ENCODE results near the gene CCDC34.

Gene CCDC34

DNA sequence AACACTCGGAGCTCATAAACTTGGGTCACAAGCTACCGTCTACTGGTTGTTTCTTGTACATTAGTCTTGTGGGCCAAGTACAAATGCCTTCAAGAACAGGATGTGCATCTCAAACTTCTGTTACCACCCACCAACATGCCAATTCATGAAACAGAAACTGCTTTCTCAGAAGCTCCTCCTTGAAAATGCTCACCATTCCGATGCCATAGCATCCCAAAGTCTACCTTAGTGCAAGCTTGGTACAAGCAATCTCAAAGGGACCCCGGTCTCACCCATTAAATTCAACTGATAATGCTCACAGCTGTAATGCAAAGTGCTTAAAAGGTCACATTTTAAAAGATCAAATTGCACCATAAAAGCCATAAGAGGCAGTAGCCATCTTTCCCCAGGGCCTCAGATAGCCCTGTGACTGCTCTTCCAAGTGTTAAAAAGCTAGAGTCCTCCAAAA is 31.8 kb upstream of the CCDC34 start:
- no peak for DNase-seq (ENCODE audit: low read depth)
- TF ChIP-seq, protein P1, sequence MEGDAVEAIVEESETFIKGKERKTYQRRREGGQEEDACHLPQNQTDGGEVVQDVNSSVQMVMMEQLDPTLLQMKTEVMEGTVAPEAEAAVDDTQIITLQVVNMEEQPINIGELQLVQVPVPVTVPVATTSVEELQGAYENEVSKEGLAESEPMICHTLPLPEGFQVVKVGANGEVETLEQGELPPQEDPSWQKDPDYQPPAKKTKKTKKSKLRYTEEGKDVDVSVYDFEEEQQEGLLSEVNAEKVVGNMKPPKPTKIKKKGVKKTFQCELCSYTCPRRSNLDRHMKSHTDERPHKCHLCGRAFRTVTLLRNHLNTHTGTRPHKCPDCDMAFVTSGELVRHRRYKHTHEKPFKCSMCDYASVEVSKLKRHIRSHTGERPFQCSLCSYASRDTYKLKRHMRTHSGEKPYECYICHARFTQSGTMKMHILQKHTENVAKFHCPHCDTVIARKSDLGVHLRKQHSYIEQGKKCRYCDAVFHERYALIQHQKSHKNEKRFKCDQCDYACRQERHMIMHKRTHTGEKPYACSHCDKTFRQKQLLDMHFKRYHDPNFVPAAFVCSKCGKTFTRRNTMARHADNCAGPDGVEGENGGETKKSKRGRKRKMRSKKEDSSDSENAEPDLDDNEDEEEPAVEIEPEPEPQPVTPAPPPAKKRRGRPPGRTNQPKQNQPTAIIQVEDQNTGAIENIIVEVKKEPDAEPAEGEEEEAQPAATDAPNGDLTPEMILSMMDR (IDR thresholded peaks at IDR 0.05; ENCODE audit: low read depth, low read length, missing control alignments), result no peak
- H3K4me3 ChIP-seq (ENCODE audit: low read depth, low read length), result no peak overlapping the region

DNA sequence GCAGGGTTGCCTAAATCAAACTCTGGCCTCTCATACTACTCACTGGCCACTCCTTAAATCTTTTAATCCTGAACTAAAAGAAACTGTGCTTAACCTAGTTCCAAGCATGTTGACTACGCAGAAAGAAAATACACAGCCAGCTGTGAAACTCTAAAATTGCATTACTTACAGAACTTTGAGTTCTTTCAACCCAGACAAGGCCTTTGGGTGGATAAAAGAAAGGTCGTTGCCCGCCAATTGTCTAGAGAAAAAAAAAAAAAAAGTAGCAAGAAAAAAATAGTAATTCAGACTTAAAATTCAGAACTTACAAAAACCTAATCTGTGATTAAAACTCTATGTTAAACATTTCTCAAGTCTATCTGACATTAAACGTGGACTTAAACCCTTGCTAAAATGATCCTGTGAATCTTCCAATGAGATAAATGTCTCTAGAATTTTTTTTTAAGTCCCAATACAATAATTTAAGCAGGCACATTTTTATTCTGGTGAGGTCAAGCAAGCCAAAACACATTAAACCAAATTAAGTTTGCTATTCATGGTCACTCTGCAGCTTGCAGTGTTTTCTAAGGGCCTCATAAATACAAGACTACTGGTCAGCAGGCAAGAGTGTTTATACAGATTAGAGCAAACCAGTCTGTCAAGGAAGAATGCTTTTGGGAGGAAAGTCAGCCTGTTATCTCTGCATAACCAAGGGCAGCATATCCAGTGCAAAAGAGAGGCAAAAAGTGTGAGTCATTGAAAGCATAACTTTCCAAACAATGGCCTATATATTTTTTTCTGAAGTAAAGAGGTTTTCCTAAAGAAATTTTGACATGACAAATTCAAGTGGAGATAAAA is 29.5 kb upstream of the CCDC34 start:
- TF ChIP-seq, protein P1 (IDR thresholded peaks at IDR 0.05; ENCODE audit: low read depth, low read length, missing control alignments), result no peak

DNA sequence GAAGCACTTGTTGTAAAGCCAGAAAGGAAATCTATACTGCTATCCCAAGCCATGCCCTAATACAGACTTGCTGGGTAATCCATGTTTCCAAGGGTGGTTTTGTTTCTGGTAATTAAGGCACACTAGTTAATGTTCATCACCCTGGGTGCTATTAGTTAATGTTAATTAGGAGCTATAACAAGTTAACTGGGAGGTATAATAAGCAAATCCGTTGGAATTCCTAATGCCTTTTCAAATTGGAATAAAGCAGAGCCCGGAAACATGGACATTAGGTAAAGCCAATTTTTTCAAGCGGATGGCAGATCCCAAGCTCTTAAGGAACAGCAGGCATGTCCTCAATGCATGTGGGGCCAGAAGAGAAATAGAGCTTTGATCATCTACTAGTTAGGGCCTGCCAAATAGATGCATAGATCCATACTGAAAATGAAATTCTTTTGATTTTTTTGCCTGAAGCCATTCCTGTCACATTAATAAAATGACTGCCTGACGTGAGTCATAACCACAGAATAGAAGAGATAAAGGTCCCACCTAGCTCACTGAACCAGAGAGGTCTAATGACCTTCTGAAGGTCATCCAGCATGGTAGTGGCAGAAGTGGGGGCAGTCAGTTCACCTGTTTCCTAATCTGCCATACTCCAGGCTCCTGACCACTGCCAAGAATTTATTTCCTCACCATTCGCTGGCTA is 28.5 kb upstream of the CCDC34 start:
- no peak overlapping the region for H3K4me3 ChIP-seq (ENCODE audit: low read depth, low read length)
- TF ChIP-seq, protein P1 (IDR thresholded peaks at IDR 0.05; ENCODE audit: low read depth, low read length, missing control alignments), result no peak
- DNase-seq (ENCODE audit: low read depth), result no peak

More for the DNA sequence above, 29.5 kb upstream of the CCDC34 start:
- DNase-seq (ENCODE audit: low read depth), result no peak
- H3K4me3 ChIP-seq (ENCODE audit: low read depth, low read length), result no peak overlapping the region

DNA sequence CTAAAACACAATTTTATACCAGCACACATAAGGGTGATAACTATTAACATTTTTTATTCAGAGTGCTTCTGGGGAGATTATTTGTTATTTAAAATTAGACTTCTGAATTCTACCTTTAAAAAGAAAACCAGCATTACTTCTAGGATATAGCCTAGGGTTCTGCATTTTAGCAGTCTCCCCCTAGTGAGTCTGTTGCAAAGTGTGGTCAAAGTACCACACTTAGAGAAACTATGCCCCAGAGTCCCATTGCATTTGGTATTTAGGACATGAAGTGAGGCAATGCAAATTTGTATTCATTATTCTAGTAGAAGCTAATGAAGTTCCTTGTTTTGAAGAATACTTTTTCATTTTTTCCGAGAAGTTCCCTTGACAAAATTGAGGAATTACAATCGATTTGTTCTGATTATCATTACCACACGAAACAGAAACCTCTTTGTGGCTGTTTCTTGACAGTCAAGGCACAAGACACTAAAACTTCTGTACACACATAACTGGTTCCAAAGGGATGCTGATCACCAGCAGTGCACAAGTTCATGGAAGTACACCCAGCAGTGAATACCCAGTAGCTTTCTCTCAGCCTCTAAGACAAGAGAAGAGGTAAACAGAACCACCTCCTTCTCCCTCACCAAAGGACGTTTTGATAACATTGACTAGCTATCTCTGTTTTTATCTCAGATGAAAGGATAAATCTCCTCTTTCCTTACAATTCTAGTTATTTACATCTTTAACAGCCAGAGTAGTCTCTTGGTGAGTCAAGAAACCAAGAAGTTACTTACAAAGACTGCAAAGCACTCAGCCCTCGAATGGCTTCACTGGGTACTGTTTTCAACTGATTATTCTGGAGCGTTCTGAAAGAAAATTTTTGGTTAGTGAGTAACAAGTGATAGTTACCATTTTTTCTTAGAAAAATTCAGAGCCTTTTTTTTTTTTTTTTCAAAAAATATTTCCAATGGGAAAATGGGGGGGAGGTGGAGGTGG is 27.6 kb upstream of the CCDC34 start:
- DNase-seq (ENCODE audit: low read depth), result no peak
- no peak overlapping the region for H3K4me3 ChIP-seq (ENCODE audit: low read depth, low read length)
- TF ChIP-seq, protein P1 (IDR thresholded peaks at IDR 0.05; ENCODE audit: low read depth, low read length, missing control alignments), result no peak

DNA sequence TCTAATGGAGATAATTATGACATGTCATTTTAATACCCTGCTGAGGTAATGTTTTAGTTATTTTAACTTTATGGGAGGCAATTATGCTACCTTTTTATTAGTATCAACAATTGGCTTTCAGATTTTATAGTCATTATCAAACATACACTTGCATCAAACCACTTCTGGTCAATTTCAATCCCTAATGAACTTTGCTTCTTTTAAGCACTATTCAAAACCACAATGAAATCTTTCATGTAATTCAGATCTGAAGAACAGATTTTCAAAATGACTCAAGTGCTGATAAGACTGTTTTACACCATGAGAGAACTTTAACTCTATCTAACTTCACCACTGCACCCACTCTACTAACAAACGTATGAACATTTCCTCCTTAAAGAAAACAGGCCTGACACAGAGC is 25.9 kb upstream of the CCDC34 start:
- H3K4me3 ChIP-seq (ENCODE audit: low read depth, low read length), result no peak overlapping the region
- TF ChIP-seq, protein P1 (IDR thresholded peaks at IDR 0.05; ENCODE audit: low read depth, low read length, missing control alignments), result no peak
- no peak for DNase-seq (ENCODE audit: low read depth)

DNA sequence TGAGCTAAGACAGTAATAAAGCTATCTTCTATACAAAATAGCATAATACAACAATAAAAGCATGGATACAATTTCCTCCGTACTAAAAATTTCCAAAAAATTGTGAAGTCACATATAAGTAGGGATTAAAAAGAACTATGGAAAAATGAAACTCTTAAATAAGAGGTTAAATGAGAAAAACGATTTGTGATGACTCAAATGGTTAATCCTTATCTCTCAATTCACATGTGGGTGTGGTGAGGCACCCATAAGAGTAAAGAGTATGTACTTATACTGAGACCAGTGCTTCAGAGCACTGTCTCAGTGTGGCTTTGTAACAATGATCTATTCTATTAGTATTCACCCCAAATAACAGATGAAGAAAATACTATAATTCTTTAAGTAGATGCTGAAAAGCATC is 25.0 kb upstream of the CCDC34 start:
- DNase-seq (ENCODE audit: low read depth), result no peak
- H3K4me3 ChIP-seq (ENCODE audit: low read depth, low read length), result no peak overlapping the region
- TF ChIP-seq, protein P1 (IDR thresholded peaks at IDR 0.05; ENCODE audit: low read depth, low read length, missing control alignments), result no peak

Measured in GM12864 (cell line).